Fibroblast of lung (primary cell): Measurements from ENCODE around the gene SREBF1. TPM values are rescaled to one million over a fixed set of nuclear protein-coding genes. Genes with fewer than 3 reads are reported as not detected.

Experiments
- DNase-seq, 2 donors: peaks; one replicate each; pipeline versions ENCODE4 v3.0.0 to v3.0.0-alpha.2; 2010; ENCODE audit warnings: low read depth in 2 of 2
- H2AFZ ChIP-seq: 2 replicates; pipeline ENCODE4 v1.5.1; 2012; ENCODE audit warnings: low read length, control low read depth, inconsistent platforms
- H3K27ac ChIP-seq: 2 replicates; pipeline ENCODE4 v1.5.1; 2011; ENCODE audit warnings: low read length, control low read depth; ENCODE audit not compliant: insufficient read depth
- H3K27me3 ChIP-seq: 2 replicates; pipeline ENCODE4 v1.5.1; 2011; ENCODE audit warnings: mild to moderate bottlenecking, low read length; ENCODE audit not compliant: control insufficient read depth, insufficient read depth
- H3K36me3 ChIP-seq: 2 replicates; pipeline ENCODE4 v1.5.1; 2011; ENCODE audit warnings: low read length; ENCODE audit not compliant: control insufficient read depth, insufficient read depth
- H3K4me1 ChIP-seq: 2 replicates; pipeline ENCODE4 v1.5.1; 2011; ENCODE audit warnings: low read length; ENCODE audit not compliant: control insufficient read depth, insufficient read depth; ENCODE audit errors: extremely low read depth
- H3K4me2 ChIP-seq: 2 replicates; pipeline ENCODE4 v1.5.1; 2011; ENCODE audit warnings: low read length, control low read depth; ENCODE audit not compliant: insufficient read depth; ENCODE audit errors: extremely low read depth
- H3K4me3 ChIP-seq, 4 experiments: fragments of 200-600 bp in 1 of 4; sonication (generic) in 1 of 4; replicated peaks in 1 of 4; 2 replicates each; pipeline ENCODE4 v1.5.1; 2011 to 2016; ENCODE audit warnings: low read length in 4 of 4, low read depth in 3 of 4, mild to moderate bottlenecking in 3 of 4, control low read depth in 2 of 4, inconsistent platforms in 1 of 4, mixed read lengths in 1 of 4; ENCODE audit not compliant: insufficient read depth in 1 of 4; ENCODE audit errors: control extremely low read depth in 1 of 4
- H3K79me2 ChIP-seq: 2 replicates; pipeline ENCODE4 v1.5.1; 2012; ENCODE audit warnings: mild to moderate bottlenecking, low read length, inconsistent platforms; ENCODE audit not compliant: control insufficient read depth, insufficient read depth
- H3K9ac ChIP-seq: 2 replicates; pipeline ENCODE4 v1.5.1; 2011; ENCODE audit warnings: mild to moderate bottlenecking, low read length, control low read depth; ENCODE audit not compliant: insufficient read depth
- H3K9me3 ChIP-seq: 2 replicates; pipeline ENCODE4 v1.5.1; 2012; ENCODE audit warnings: low read depth, low read length; ENCODE audit not compliant: control insufficient read depth, insufficient read depth
- H4K20me1 ChIP-seq: 2 replicates; pipeline ENCODE4 v1.5.1; 2011; ENCODE audit warnings: low read length; ENCODE audit not compliant: control insufficient read depth, insufficient read depth; ENCODE audit errors: extremely low read depth
- CTCF ChIP-seq, 2 donors: IDR thresholded peaks in 1 of 2; conservative IDR thresholded peaks in 1 of 2; 1 replicate in 1 of 2; 2 replicates in 1 of 2; pipeline ENCODE4 v1.5.1; 2011 to 2012; ENCODE audit warnings: low read length in 2 of 2, control low read depth in 1 of 2, inconsistent platforms in 1 of 2, low read depth in 1 of 2, mild to moderate bottlenecking in 1 of 2
- EZH2 ChIP-seq: IDR thresholded peaks from 2 replicates; pipeline ENCODE4 v1.5.1; 2012; ENCODE audit warnings: low read length, control low read depth, mild to moderate bottlenecking; ENCODE audit errors: missing control alignments
- polyA plus RNA-seq, 2 donors: library from polyadenylated mRNA; depleted of rRNA in 1 of 2; stranded (reverse) in 1 of 2; unstranded in 1 of 2; fragments of >200 nt; gene quantifications; 2 replicates each; pipeline ENCODE4 v1.2.1, GENCODE V29; 2011 to 2012; ENCODE audit warnings: missing spikeins in 1 of 2
- total RNA-seq: library from RNA; depleted of rRNA; stranded (reverse); fragments of >200 nt; gene quantifications from 2 replicates; pipeline ENCODE4 v1.2.1, GENCODE V29; 2014

The SREBF1 gene
- total and polyA plus RNA-seq, 2 donors (not counting 1 experiment from before 2014, with no cell fraction given), result 29.7 to 77.6 TPM

GRCh38 chr17:17844500-17844899 lies 7.7 kb upstream of the SREBF1 start:
- Histone ChIP-seq H3K4me3 (no peak overlapping the region), H3K36me3 (peaks cover 4% of the 10 kb centered on the region), H3K27me3 (no peaks in the 10 kb centered on the region), H3K27ac (no peak overlapping the region), H3K9me3 (no peaks in the 10 kb centered on the region), H4K20me1 (no peaks in the 10 kb centered on the region), H3K79me2 (no peaks in the 10 kb centered on the region), H3K9ac (no peak overlapping the region), H2AFZ (no peak overlapping the region), H3K4me2 (no peak overlapping the region), H3K4me1 (peaks cover 22% of the 10 kb centered on the region)
- TF ChIP-seq EZH2 (no peak), CTCF (conservative IDR thresholded peaks at IDR 0.05 in 1 of 2, IDR thresholded peaks at IDR 0.05 in 1 of 2; ENCODE audit: low read depth in 1 of 2, low read length in 2 of 2) (no peak)
- no peak for DNase-seq

GRCh38 chr17:17844079-17844478 lies 7.3 kb upstream of the SREBF1 start:
- Histone ChIP-seq H3K4me1 (peaks cover 22% of the 10 kb centered on the region), H3K79me2 (no peaks in the 10 kb centered on the region), H3K36me3 (peaks cover 4% of the 10 kb centered on the region), H3K27me3 (no peaks in the 10 kb centered on the region), H3K9me3 (no peaks in the 10 kb centered on the region), H2AFZ (no peak overlapping the region), H3K4me2 (no peak overlapping the region), H3K9ac (no peak overlapping the region), H4K20me1 (no peaks in the 10 kb centered on the region), H3K27ac (no peak overlapping the region), H3K4me3 (no peak overlapping the region)
- no peak for DNase-seq
- TF ChIP-seq EZH2 (no peak), CTCF (conservative IDR thresholded peaks at IDR 0.05 in 1 of 2, IDR thresholded peaks at IDR 0.05 in 1 of 2; ENCODE audit: low read depth in 1 of 2, low read length in 2 of 2) (no peak)

GRCh38 chr17:17843096-17843495 lies 6.3 kb upstream of the SREBF1 start:
- Histone ChIP-seq H3K9me3 (no peaks in the 10 kb centered on the region), H3K4me1 (peaks cover 25% of the 10 kb centered on the region), H3K27me3 (no peaks in the 10 kb centered on the region), H3K4me2 (no peak overlapping the region), H4K20me1 (no peaks in the 10 kb centered on the region), H3K9ac (no peak overlapping the region), H3K4me3 (no peak overlapping the region), H2AFZ (no peak overlapping the region), H3K27ac (no peak overlapping the region), H3K36me3 (peaks cover 4% of the 10 kb centered on the region), H3K79me2 (no peaks in the 10 kb centered on the region)
- TF ChIP-seq EZH2 (no peak), CTCF (conservative IDR thresholded peaks at IDR 0.05 in 1 of 2, IDR thresholded peaks at IDR 0.05 in 1 of 2; ENCODE audit: low read depth in 1 of 2, low read length in 2 of 2) (no peak)
- no peak for DNase-seq
